RPMI7951 (cell line): ENCODE data around the gene OR6V1. TPM values are rescaled to one million over a fixed set of nuclear protein-coding genes. Genes with fewer than 3 reads are reported as not detected.

Experiments
- total RNA-seq: library from RNA; depleted of rRNA; stranded (reverse); fragments of >200 nt; shearing (Covaris generic); gene quantifications from 2 replicates; pipeline ENCODE4 v1.2.3, GENCODE V29; 2014; rRNA removed

Gene OR6V1
- total RNA-seq, 1 experiment from 2014 or later = not detected

Other genes with a start within 250 kb of the OR6V1 start
- not detected in 2 replicates for gene EPHB6, start 197.3 kb upstream of the OR6V1 start, total RNA-seq
- gene TRPV6, start 166.6 kb upstream of the OR6V1 start, total RNA-seq = not detected in 2 replicates
- not detected in 2 replicates for gene TRPV5, start 118.6 kb upstream of the OR6V1 start, total RNA-seq
- gene LLCFC1, start 112.9 kb upstream of the OR6V1 start, total RNA-seq = not detected in 2 replicates
- not detected in 2 replicates for gene KEL, start 90.0 kb upstream of the OR6V1 start, total RNA-seq
- gene OR9A2, start 25.2 kb upstream of the OR6V1 start, total RNA-seq = not detected in 2 replicates
- gene PIP, start 79.7 kb downstream of the OR6V1 start, total RNA-seq = not detected in 2 replicates
- gene TAS2R39, start 131.1 kb downstream of the OR6V1 start, total RNA-seq = not detected in 2 replicates
- gene TAS2R40, start 169.7 kb downstream of the OR6V1 start, total RNA-seq = not detected in 2 replicates
- gene GSTK1, start 211.1 kb downstream of the OR6V1 start, total RNA-seq = 96.1 and 111 TPM in 2 replicates
- gene TMEM139, start 232.6 kb downstream of the OR6V1 start, total RNA-seq = not detected in 2 replicates
- 8.8 and 15.1 TPM in 2 replicates for gene CASP2, start 236.0 kb downstream of the OR6V1 start, total RNA-seq